ENCODE measurements around the gene HSD17B7.
A peak's percentile ranks its signal among the peaks of the same experiment; 100 is the strongest.
"Not testable (repeated sequence)": the region's sequence is repeated elsewhere in the genome, so short reads cannot be mapped to it uniquely, and the experiment has no call there.

The HSD17B7 gene

GRCh38 chr1:162782671-162783070 lies 7.8 kb upstream of the HSD17B7 start:
- ATAC-seq (replicated peaks) (no peak), DNase-seq (no peak)
- Mint-ChIP-seq H3K27ac (no peak overlapping the region), H3K36me3 (no peaks in the 10 kb centered on the region), H3K4me1 (no peaks in the 10 kb centered on the region), H3K27me3 (peaks cover 30 to 31% of the 10 kb centered on the region in 2 donors), H3K9me3 (no peaks in the 10 kb centered on the region), H3K4me3 (no peak overlapping the region)

DNA sequence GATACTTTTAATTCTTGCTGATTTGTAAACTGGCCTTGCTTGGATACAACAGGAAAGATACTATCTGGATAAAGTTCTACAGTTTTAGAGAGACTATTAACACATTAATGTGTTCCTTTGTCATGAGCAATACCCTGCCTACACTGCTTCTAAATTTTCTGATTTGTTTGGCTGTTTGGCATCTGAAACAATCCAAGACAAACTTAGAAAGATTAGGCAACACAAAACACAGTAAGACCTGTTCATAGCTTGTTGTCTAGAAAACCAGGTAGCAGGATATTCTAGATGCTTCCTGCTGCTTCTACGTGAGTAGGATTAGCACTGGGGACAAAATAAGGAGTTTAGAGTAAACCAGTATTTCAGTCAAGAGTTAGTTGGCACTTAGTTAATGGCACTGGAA lies 5.6 kb upstream of the HSD17B7 start:
- not testable (repeated sequence) for DNase-seq; H3K9me3 Mint-ChIP-seq; H3K36me3 Mint-ChIP-seq; H3K4me1 Mint-ChIP-seq; ATAC-seq (replicated peaks); H3K4me3 Mint-ChIP-seq; H3K27ac Mint-ChIP-seq
- peaks cover 20 to 22% of the 10 kb centered on the region in 2 donors for H3K27me3 Mint-ChIP-seq

- H3K4me1 Mint-ChIP-seq; ATAC-seq (replicated peaks); DNase-seq; H3K27me3 Mint-ChIP-seq; H3K4me3 Mint-ChIP-seq; H3K9me3 Mint-ChIP-seq; H3K36me3 Mint-ChIP-seq: not testable (repeated sequence)
- H3K27ac Mint-ChIP-seq, result peak overlapping the region; percentile 9
Measured at GRCh38 chr1:162788783-162789182, 1.7 kb upstream of the HSD17B7 start.

- not testable (repeated sequence) for H3K4me1 Mint-ChIP-seq; DNase-seq; H3K36me3 Mint-ChIP-seq; H3K9me3 Mint-ChIP-seq; H3K27me3 Mint-ChIP-seq; ATAC-seq (replicated peaks)
- peak overlapping the region; percentile 90 to 96 for H3K4me3 Mint-ChIP-seq
- H3K27ac Mint-ChIP-seq, result peak overlapping the region; percentile 96
Measured at GRCh38 chr1:162790985-162791357, 469 bp downstream of the HSD17B7 start.

DNA sequence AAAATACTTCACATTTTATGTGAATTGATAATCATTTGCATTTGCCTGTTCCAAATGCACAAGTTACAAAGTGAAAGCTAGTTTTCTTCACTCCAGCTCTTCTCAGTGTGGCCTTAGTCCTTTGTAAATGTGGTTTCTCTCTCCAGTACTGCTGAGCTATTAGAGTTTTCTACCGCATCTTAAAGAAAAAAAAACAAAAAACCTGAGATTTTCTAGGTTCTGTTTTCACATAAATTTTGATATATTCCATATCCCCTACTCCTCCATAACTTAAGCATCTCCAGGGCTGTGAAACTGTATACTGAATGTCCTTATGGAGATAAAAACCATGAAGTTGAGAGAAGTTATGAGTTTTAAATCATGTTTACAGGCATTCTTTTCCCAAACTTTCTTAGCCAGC lies 3.8 kb downstream of the HSD17B7 start:
- not testable (repeated sequence) for DNase-seq; H3K4me1 Mint-ChIP-seq; H3K27ac Mint-ChIP-seq; H3K27me3 Mint-ChIP-seq; H3K4me3 Mint-ChIP-seq; H3K9me3 Mint-ChIP-seq; ATAC-seq (replicated peaks)
- H3K36me3 Mint-ChIP-seq, result peaks cover 12 to 16% of the 10 kb centered on the region in 2 donors

- H3K36me3 Mint-ChIP-seq, result peaks cover 22 to 28% of the 10 kb centered on the region in 2 donors
- not testable (repeated sequence) for H3K27me3 Mint-ChIP-seq; H3K9me3 Mint-ChIP-seq; ATAC-seq (replicated peaks); DNase-seq; H3K4me3 Mint-ChIP-seq; H3K4me1 Mint-ChIP-seq; H3K27ac Mint-ChIP-seq
Measured at GRCh38 chr1:162796617-162797279, 6.2 kb downstream of the HSD17B7 start.

DNA sequence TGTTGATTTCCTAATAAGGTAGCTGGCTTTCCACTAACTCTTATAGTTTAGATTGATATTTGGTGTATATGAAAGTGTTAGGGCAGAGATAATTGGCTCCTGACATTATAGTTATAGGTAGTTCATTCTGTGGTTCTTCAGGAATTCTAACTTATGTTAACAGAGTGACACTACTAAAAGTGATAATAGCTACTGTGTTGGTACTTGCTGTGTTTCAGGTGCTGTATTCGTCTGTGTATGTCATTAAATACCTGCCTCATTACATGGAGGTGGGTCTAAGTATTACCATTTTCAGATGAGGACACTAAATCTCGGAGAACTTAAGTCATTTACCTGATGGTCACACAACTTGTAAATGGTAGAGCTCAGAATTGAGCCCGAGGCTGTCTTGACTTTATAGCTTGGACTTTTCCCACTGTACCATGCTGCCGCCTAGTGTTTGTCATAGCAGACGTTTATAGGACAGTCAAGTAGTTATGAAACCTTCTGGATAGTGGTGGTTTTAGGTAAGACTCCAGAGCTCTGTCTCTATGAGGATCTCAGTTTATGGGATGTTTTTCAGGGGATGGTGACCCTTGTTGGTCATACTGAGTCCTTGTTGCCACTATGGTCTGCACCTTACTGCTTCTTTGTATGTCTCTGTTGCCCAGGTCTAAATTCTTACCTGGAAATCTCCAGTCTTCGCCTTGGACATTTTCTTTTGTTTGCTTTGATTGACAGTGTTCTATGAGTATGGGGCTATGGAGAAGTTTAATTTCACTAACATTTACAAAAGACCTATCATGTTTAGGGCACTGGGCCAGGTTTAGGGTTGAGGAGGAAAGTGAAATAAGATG lies 9.7 kb downstream of the HSD17B7 start:
- not testable (repeated sequence) for H3K9me3 Mint-ChIP-seq; H3K27ac Mint-ChIP-seq; H3K4me1 Mint-ChIP-seq; ATAC-seq (replicated peaks); DNase-seq; H3K4me3 Mint-ChIP-seq; H3K27me3 Mint-ChIP-seq
- peaks cover 18 to 30% of the 10 kb centered on the region in 2 donors for H3K36me3 Mint-ChIP-seq

GRCh38 chr1:162807503-162807902 lies 17.0 kb downstream of the HSD17B7 start:
- not testable (repeated sequence) for H3K27ac Mint-ChIP-seq; H3K4me3 Mint-ChIP-seq; ATAC-seq (replicated peaks); H3K9me3 Mint-ChIP-seq; H3K27me3 Mint-ChIP-seq; DNase-seq; H3K4me1 Mint-ChIP-seq
- H3K36me3 Mint-ChIP-seq, result peaks cover 31 to 46% of the 10 kb centered on the region in 2 donors

- not testable (repeated sequence) for ATAC-seq (replicated peaks); H3K4me1 Mint-ChIP-seq; H3K27me3 Mint-ChIP-seq; H3K4me3 Mint-ChIP-seq; H3K9me3 Mint-ChIP-seq; H3K27ac Mint-ChIP-seq; DNase-seq
- peaks cover 29 to 35% of the 10 kb centered on the region in 2 donors for H3K36me3 Mint-ChIP-seq
Measured at GRCh38 chr1:162812357-162812756, 21.9 kb downstream of the HSD17B7 start.

GRCh38 chr1:162818136-162818535 lies 27.6 kb downstream of the HSD17B7 start:
- not testable (repeated sequence) for H3K9me3 Mint-ChIP-seq; H3K27ac Mint-ChIP-seq; H3K4me3 Mint-ChIP-seq; DNase-seq; ATAC-seq (replicated peaks)
- Mint-ChIP-seq H3K27me3 (peaks cover 14 to 17% of the 10 kb centered on the region in 2 donors), H3K36me3 (peaks cover 5 to 14% of the 10 kb centered on the region in 2 donors), H3K4me1 (peaks cover 1 to 14% of the 10 kb centered on the region in 2 donors)

- not testable (repeated sequence) for H3K9me3 Mint-ChIP-seq; H3K27ac Mint-ChIP-seq; H3K4me3 Mint-ChIP-seq; ATAC-seq (replicated peaks); DNase-seq
- H3K27me3 Mint-ChIP-seq, result peaks cover 17 to 20% of the 10 kb centered on the region in 2 donors
- peaks cover 1 to 14% of the 10 kb centered on the region in 2 donors for H3K4me1 Mint-ChIP-seq
- peaks cover 5 to 14% of the 10 kb centered on the region in 2 donors for H3K36me3 Mint-ChIP-seq
Measured at GRCh38 chr1:162818666-162819065, 28.2 kb downstream of the HSD17B7 start.

- H3K27ac Mint-ChIP-seq, result no peak overlapping the region
- H3K9me3 Mint-ChIP-seq, result no peaks in the 10 kb centered on the region
- H3K36me3 Mint-ChIP-seq, result peaks cover 0 to 5% of the 10 kb centered on the region in 2 donors
- peak overlapping the region; percentile 61 to 69 for H3K4me3 Mint-ChIP-seq
- peaks cover 36 to 41% of the 10 kb centered on the region in 2 donors for H3K27me3 Mint-ChIP-seq
- ATAC-seq (replicated peaks), result peak; percentile 56 to 58
- H3K4me1 Mint-ChIP-seq, result peaks cover 1 to 14% of the 10 kb centered on the region in 2 donors
- DNase-seq, result peak; percentile 3
Measured at GRCh38 chr1:162822391-162823200, 32.1 kb downstream of the HSD17B7 start.

DNA sequence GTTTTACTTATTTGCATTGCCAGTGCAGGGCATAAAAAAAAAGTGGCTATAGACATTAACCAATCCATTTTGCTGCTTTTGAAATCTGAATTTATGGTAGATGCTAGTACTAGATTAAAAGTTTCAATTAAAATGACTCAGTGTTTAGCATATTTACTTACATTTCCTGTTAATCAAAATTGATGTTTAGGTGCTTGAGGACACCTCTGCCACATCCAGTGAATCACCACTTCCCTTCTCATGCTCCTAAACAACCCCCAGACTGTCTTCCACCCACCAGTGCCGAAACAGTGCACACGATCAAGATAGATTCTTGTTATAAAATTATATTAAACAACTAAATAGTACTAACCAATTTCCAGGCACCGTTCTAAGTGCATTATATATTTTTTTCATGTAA lies 32.7 kb downstream of the HSD17B7 start:
- peaks cover 0 to under 1% of the 10 kb centered on the region in 2 donors for H3K36me3 Mint-ChIP-seq
- H3K4me1 Mint-ChIP-seq, result peaks cover 1 to 14% of the 10 kb centered on the region in 2 donors
- no peaks in the 10 kb centered on the region for H3K9me3 Mint-ChIP-seq
- H3K27ac Mint-ChIP-seq, result no peak overlapping the region
- DNase-seq, result no peak
- H3K27me3 Mint-ChIP-seq, result peaks cover 36 to 41% of the 10 kb centered on the region in 2 donors
- ATAC-seq (replicated peaks), result no peak
- H3K4me3 Mint-ChIP-seq, result no peak overlapping the region

All from stimulated activated naive B cell treated with anti-CD40 and anti-IgM and Interleukin-4, amounts not matched to agents 10 μg/mL and 1 μg/mL and 100 μg/mL, for 72 hours (primary cell).